SK-N-MC (cell line): ENCODE measurements around the gene DNAJC9.

Experiments
- FOXP2 ChIP-seq: optimal IDR thresholded peaks from 2 replicates; pipeline ENCODE3; 2011; ENCODE audit warnings: mild to moderate bottlenecking, moderate library complexity; ENCODE audit not compliant: insufficient read depth; ENCODE audit errors: extremely low read length, control extremely low read depth
- POLR2AphosphoS5 ChIP-seq: IDR thresholded peaks from 2 replicates; pipeline ENCODE4 v1.6.1; 2012; ENCODE audit warnings: mild to moderate bottlenecking, low read depth, low read length, borderline replicate concordance

DNA sequence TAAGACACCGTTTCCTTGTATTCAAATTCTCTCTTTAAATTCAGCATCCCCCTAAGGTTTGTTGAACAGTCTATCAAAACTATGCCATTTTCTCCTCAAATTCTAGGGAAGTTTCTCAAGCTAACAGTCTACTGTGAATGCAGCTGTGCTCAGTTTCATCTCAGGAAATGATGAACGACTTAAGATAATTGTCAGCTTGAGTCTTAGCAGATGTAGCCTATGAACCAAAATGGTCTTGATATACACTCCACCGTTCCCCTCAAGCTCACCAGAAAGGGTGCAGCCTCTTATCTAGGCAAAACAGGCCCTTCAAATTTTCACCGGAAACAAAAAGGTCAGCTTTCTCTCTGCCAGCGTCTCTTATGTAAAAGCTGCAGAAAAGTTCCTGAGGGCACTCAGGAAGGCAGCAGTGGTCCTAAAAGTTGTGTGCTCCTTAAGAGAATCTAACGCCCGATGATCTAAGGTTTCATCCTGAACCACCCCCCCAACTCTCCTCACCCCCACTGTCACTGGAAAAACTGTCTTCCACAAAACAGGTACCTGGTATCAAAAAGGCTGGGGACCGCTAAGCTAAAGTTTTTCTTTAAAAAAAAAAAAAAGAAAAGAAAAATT lies 2.1 kb downstream of the DNAJC9 start:
- TF ChIP-seq FOXP2 (no peak), POLR2AphosphoS5 (no peak)
